GM12891 (cell line): ENCODE data around the gene SLC35B2.

Source experiments
- DNase-seq: peaks from one replicate; pipeline ENCODE4 v3.0.0; 2011; ENCODE audit warnings: low spot score; ENCODE audit not compliant: insufficient read length
- FAIRE-seq: peaks from 2 replicates; lab custom pipeline; 2011; peaks lifted over from hg19 to GRCh38; lab: Jason Lieb, UNC
- PAX5 ChIP-seq: IDR thresholded peaks from 2 replicates; pipeline ENCODE4 v1.6.1; 2011; ENCODE audit warnings: low read length, moderate library complexity, mild to moderate bottlenecking; ENCODE audit not compliant: insufficient read depth, severe bottlenecking
- POLR2A ChIP-seq: IDR thresholded peaks from 2 replicates; pipeline ENCODE4 v1.6.1; 2011; ENCODE audit warnings: low read depth, low read length, control low read depth
- POLR2AphosphoS5 ChIP-seq: IDR thresholded peaks from 2 replicates; pipeline ENCODE4 v1.6.1; 2011; ENCODE audit warnings: low read depth, low read length, control low read depth
- POU2F2 ChIP-seq: IDR thresholded peaks from 2 replicates; pipeline ENCODE4 v1.6.1; 2011; ENCODE audit warnings: low read depth, mild to moderate bottlenecking, control low read depth, low read length, moderate library complexity
- SPI1 ChIP-seq: IDR thresholded peaks from 2 replicates; pipeline ENCODE4 v1.6.1; 2011; ENCODE audit warnings: low read depth, low read length, control low read depth
- TAF1 ChIP-seq: IDR thresholded peaks from 2 replicates; pipeline ENCODE4 v1.6.1; 2011; ENCODE audit warnings: low read depth, low read length, control low read depth

The SLC35B2 gene

GRCh38 chr6:44238687-44239350 lies 18.5 kb downstream of the SLC35B2 start:
- FAIRE-seq: no peak
- TF ChIP-seq POLR2AphosphoS5 (no peak), POLR2A (no peak), SPI1 (no peak), POU2F2 (no peak), PAX5 (no peak), TAF1 (no peak)

DNA sequence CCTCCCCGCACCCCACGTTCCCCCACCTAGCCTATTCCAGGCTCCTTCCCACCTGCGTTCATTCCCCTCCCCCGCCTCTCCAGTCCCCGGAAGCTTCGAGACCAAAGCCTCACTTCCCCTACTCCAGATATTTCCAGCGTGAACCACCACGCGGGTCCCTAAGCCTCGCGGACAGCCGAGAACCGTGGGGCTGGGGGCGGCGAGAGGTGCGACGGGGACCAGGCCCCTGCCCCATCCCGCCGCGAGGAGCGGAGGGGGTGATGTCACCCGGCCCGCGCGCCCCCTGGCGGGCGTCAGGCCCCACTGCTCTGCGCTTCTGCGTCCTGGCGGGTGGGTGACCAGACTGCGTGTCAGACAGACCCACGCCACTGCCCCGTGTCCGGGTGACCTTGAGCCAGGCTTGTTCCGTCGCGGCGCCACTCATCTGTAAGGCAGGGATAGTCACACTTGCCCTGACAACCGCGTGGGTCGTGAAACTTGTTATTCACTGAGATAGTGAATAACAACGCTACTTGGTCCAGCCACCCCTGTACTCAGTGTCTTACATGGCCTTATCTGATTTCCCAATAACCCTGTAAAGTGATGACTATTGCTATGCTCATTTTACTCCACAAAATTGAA lies 19.4 kb downstream of the SLC35B2 start:
- TF ChIP-seq POU2F2: 0 out of 2 replicates have a peak, but pooled peaks have one; percentile 5
- peak; percentile 87 for TF ChIP-seq PAX5
- no peak for TF ChIP-seq SPI1
- TF ChIP-seq POLR2A: no peak; the same call in 1 of the 2 replicates
- no peak for TF ChIP-seq TAF1
- no peak for TF ChIP-seq POLR2AphosphoS5
- peak; percentile 88 for DNase-seq
- peak; percentile 90 for FAIRE-seq

More at GRCh38 chr6:44238687-44239350, 18.5 kb downstream of the SLC35B2 start:
- no peak for DNase-seq

DNA sequence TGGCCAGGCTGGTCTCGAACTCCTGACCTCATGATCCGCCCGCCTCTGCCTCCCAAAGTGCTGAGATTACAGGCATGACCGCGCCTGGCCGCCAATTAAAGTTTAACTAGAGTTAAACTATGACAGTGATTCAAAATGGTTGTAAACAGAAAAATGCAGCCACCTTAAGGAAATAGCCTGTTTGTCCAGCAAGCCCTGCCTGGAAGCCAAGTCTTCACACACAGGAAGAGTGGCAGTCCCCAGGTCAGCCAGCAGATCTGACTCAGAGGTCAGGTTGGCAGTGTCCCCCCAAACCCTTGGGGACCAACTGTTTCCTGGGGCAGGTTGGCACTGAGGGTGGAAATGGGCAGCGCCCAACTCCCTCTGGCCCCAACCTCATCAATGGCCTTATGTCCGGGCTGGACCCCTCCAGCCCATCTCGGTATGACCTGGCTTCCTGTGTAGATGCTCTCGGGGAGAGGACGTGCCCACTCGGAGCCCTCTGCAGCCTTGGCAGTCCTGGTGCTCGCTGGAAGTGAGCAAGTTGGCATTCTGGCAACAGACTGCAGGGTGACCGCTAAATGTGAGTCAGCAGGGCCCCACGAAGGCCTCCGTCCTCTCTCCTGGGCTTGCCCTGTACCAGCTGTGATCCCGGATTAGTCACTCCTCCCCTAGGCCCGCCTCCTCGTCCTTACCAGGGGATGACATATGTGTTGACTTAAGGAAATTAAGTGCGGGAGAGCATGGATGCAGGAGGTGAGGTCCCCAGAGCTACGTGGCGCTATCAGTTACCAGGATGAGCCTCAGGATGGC lies 20.1 kb downstream of the SLC35B2 start:
- DNase-seq: no peak
- no peak for FAIRE-seq
- TF ChIP-seq POLR2AphosphoS5: no peak
- no peak for TF ChIP-seq SPI1
- TF ChIP-seq POU2F2: no peak
- TF ChIP-seq PAX5: no peak
- no peak; the same call in 1 of the 2 replicates for TF ChIP-seq POLR2A
- TF ChIP-seq TAF1: no peak

GRCh38 chr6:44235891-44236516 lies 21.3 kb downstream of the SLC35B2 start:
- DNase-seq (no peak), FAIRE-seq (no peak)
- TF ChIP-seq POU2F2 (no peak), PAX5 (no peak), TAF1 (no peak), POLR2A (no peak), SPI1 (no peak), POLR2AphosphoS5 (no peak)

GRCh38 chr6:44235269-44235668 lies 22.1 kb downstream of the SLC35B2 start:
- TF ChIP-seq TAF1: no peak
- no peak for TF ChIP-seq POLR2AphosphoS5
- TF ChIP-seq POLR2A: no peak
- TF ChIP-seq PAX5: no peak
- no peak for TF ChIP-seq SPI1
- FAIRE-seq (no peak), DNase-seq (no peak)

DNA sequence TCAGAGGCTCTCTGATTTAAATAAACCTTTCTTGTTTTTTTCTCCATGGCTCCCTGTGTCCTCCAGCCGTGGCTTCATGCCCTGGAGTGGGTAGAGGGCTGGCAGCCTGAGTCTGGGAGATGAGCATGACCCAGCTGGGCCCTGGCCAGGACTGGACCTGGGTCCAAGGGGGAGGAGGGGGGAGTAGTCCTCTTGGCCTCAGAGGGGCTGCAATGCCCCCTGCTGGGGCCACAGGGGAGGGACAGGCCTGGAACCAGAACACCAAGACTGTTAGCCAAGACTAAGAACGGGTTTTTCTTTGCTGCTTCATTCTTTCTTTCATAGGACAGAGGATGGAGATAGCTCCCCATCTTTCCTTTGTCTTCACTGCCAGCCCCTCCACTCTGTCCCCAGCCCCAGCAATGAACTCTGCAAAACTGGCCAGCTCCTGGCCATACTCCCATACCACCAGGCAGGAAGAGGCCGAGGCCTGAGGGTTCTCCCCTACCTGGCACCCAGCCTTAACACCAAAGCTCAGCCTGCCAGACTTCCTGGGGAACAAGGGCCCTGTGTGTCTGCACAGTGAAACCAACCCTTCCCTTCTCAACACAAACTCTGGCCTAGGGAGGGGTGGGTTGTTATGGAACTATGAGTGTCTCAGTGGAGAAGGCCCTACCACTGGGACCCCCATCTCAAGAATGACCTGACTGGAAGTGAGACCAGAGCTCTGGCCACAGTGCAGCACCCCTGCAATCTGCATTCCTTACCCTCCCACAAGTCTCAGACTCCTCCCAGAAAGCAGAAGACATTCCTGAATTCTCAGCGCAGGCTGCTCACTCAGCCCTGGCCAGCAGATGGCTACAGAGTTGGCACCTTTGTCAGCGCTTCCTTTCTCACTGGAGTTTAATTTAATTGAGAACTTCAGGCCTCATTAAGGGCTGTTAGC lies 23.0 kb downstream of the SLC35B2 start:
- DNase-seq (no peak), FAIRE-seq (no peak)
- TF ChIP-seq PAX5 (no peak), SPI1 (no peak), POU2F2 (no peak), POLR2A (no peak), TAF1 (no peak), POLR2AphosphoS5 (no peak)

DNA sequence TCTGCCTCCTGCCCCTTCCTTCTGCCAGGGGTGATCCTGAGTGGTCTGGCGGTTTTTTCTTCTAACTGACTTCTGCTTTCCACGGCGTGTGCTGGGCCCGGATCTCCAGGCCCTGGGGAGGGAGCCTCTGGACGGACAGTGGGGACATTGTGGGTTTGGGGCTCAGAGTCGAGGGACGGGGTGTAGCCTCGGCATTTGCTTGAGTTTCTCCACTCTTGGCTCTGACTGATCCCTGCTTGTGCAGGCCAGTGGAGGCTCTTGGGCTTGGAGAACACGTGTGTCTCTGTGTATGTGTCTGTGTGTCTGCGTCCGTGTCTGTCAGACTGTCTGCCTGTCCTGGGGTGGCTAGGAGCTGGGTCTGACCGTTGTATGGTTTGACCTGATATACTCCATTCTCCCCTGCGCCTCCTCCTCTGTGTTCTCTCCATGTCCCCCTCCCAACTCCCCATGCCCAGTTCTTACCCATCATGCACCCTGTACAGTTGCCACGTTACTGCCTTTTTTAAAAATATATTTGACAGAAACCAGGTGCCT lies 23.7 kb downstream of the SLC35B2 start:
- TF ChIP-seq POU2F2 (no peak), TAF1 (no peak), POLR2AphosphoS5 (no peak), POLR2A (no peak), SPI1 (no peak), PAX5 (no peak)
- no peak for FAIRE-seq
- DNase-seq: no peak
